GM10266 (cell line): ENCODE data around the gene TMEM30A.

Source experiments
- DNase-seq: peaks from one replicate; pipeline ENCODE4 v3.0.0; 2012; ENCODE audit errors: extremely low spot score
- TF ChIP-seq, protein P1 (sequence below): IDR thresholded peaks from 2 replicates; pipeline ENCODE4 v1.5.1; 2012; ENCODE audit warnings: mild to moderate bottlenecking, low read depth; ENCODE audit not compliant: control insufficient read depth, insufficient read depth; ENCODE audit errors: missing control alignments

TMEM30A gene

DNA sequence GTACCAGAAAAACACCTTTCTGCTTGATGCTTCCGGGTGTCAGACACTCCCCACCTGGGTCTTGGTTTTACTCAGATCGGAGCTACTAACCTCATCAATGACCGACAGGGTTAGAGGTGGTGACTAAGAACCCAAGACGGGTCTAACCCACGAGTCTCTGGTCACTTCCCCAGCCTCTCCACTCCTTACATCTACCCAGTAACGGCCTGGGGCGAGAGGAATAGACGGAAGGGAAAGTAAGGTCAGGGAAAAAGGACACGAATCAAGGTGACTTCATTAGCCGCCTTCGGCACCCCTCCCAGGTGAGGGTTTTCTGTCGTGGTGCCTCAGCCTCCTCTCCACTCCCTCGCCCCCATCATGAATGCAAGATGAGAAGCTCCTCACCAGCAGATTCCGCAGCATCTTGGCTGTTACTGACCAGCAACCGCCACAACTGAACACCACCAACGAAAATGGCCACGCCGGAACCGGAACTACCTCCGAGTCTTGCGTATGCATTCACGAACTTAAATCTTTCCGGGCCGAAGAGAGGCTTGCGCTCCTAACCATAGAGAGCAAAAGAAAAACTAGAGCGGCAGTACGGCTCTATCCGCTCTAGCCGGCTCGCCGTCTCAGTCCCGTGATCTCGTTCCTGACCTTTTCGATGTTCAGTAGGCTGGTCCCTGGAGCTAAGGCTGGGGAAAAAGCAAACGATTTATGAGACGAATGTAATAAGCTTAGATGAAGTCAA is 41.1 kb downstream of the TMEM30A start, which contains the start of gene COX7A2:
Gene COX7A2, minus strand, starts transcription at position 469 of the 730 bp plus-strand sequence. Its CDS starts 67 bp downstream, at position 402.
- peak; percentile 76 for DNase-seq
- TF ChIP-seq, protein P1, sequence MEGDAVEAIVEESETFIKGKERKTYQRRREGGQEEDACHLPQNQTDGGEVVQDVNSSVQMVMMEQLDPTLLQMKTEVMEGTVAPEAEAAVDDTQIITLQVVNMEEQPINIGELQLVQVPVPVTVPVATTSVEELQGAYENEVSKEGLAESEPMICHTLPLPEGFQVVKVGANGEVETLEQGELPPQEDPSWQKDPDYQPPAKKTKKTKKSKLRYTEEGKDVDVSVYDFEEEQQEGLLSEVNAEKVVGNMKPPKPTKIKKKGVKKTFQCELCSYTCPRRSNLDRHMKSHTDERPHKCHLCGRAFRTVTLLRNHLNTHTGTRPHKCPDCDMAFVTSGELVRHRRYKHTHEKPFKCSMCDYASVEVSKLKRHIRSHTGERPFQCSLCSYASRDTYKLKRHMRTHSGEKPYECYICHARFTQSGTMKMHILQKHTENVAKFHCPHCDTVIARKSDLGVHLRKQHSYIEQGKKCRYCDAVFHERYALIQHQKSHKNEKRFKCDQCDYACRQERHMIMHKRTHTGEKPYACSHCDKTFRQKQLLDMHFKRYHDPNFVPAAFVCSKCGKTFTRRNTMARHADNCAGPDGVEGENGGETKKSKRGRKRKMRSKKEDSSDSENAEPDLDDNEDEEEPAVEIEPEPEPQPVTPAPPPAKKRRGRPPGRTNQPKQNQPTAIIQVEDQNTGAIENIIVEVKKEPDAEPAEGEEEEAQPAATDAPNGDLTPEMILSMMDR = no peak

DNA sequence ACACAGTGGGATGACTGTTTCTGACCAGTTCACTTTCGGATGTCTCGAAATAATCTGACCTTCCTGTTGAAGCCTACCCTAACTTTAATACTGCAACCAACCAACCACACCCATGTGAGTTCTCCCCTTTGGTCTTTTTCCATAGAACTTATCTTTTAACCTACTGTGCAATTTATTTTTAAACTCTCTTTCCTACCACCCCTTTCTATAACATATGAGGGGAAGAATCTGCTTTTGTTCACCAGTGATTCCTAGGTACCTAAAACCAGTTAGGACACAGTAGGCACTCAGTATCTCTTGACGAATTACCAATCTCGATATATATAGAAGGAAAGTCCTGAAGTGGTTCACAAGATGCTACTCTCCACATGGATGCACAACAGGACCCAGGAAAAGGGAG is 48.0 kb downstream of the TMEM30A start:
- no peak for DNase-seq
- TF ChIP-seq, protein P1 = no peak

DNA sequence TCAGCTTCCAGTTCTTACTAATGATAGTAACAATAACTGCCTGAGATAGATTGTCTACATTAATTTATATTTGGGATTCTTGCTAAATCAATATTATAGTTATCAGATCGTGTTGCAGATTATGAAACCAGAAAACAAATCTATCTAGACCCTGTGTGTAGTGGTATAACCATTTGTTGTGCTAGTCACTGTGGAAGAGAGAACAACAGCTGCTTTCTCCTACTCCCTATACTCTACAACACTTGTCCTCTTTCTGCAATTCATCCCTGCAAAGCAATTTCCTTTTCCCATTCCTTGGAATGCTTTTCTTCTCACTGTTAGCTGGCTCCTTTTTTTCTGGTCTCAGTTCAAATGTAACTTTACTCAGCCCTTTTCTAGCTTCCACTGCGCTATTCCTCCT is 49.3 kb downstream of the TMEM30A start:
- TF ChIP-seq, protein P1 = no peak
- no peak for DNase-seq

DNA sequence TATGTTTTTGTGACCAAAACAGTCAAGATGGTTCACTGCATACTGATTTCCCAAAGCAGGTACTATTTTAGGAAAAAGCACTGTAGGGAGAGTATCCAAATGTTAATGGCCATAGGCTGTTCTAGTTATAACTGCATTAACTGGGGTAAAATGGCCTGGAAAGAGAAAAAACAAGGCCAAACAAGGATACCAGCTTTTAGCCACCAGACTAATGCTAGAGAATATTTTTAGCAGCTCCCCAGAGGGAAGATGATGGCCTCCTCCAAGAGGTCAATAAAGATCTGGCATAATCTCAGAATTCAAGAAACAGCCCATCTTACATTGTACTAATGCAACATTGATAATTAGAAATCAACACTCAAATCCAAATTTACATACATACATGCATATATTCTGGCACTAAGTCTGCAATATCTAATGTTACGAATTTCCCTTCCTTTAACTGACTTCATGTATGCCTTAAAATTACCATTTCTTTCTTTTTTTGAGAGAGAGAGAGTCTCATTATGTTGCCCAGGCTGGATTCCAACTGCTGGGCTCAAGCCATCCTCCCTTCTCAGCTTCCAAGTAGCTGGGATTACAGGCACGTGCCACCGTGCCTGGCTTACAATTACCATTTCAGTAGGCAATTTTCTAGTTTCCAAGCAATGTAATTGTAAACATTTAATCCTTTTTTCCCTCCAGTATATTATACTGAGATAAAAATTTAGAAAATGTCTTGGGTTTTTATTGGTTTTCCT is 50.3 kb downstream of the TMEM30A start:
- TF ChIP-seq, protein P1 = no peak
- DNase-seq = no peak

DNA sequence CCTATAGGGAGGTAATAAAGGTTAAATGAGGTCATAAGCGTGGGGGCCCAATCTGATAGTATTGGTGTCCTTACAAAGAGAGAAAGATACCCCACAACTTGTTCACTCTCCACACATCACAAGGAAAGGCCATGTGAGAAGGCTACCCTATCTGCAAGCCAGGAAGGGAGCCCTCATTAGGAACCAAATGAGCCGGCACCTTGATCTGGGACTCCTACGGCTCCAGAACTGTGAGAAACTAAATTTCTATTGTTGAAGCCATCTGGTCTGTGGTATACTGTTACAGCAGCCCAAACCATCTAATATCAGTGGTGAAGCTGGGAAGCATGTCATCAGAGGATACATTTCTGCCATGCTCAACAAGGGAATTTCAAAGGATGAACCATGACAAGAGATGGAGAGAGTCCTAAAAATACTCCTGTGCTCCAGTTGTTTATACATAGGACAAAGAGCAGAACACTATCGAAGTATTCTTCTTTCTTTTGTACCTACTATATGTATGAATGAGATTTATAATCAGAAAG is 51.4 kb downstream of the TMEM30A start:
- no peak for DNase-seq
- TF ChIP-seq, protein P1 = no peak

DNA sequence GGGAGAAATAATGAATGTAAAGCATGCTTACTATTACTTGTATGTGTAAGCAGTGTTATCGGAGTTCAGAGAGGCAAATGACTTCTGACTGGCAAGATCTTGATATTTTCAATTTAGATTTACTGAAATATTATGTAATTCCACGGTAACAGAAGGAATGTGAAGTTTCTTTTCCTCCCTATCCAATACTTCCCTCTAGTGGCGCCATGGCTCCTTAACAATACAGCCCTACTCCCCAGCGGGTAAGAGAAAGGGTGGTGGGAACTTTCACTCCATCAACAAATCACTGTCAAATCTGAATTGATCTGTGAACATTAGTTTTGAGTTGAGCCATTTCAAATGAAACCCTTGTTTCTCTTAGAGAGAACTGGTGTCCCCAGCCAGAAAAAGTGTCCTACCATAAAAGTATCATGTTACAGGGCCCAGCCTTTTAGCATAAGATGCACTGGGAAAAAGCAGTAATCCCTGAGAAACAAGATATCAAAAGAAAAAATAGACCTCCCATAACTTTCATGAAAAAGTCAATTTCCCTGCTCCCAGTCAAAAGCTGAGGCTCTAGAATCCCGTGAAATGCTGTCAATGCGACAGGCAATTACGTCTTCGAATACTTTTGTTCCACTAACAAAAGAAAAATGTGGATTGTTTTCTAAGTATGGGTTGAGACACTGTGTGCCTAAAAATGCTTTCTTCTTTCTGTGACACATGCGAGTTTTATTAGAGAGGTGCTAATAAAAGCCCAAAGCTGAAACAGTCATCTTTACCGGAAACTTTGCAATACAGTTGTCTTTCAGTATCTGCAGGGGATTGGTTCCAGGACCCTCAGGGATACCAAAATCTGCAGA is 53.9 kb downstream of the TMEM30A start:
- TF ChIP-seq, protein P1 = peak; percentile 52
- DNase-seq = no peak
